ENCODE results near the gene TBL1Y. TPM values are rescaled to one million over a fixed set of nuclear protein-coding genes. Genes with fewer than 3 reads are reported as not detected.

The TBL1Y gene
- total RNA-seq, 3 donors from 2014 or later, result 3.0 TPM; not detected in 2

DNA sequence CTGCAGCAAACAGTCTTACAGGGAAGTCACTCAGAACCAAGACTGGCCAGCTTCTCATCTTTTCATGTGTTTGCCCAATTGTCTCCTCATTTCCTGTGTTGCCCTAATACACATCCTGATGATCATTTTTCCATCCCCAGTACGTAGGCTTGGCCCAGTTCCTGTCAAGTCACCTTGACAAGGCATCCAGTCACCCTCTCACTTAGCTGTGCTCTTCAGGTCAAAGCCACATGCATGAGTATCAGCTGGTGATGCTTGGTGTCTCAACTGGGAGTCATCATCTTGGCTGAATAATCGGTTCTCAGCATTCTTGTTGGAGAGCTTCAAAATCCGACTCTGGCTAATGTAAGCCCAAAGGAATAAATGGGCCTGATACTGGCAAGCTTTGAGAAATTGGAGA is 186.5 kb downstream of the TBL1Y start:
- Histone ChIP-seq H3K9me3 (no peaks in the 10 kb centered on the region), H3K4me3 (no peak overlapping the region), H3K27me3 (no peaks in the 10 kb centered on the region), H3K27ac (no peak overlapping the region), H3K36me3 (no peaks in the 10 kb centered on the region), H3K4me1 (no peaks in the 10 kb centered on the region)
- intact Hi-C loops (cut with DNase I; ENCODE audit: low total_unique reads), result no loop called here
- no peak for TF ChIP-seq POLR2AphosphoS5 (IDR thresholded peaks at IDR 0.05)
- TF ChIP-seq POLR2A (IDR thresholded peaks at IDR 0.05), result no peak
- TF ChIP-seq, protein P1, sequence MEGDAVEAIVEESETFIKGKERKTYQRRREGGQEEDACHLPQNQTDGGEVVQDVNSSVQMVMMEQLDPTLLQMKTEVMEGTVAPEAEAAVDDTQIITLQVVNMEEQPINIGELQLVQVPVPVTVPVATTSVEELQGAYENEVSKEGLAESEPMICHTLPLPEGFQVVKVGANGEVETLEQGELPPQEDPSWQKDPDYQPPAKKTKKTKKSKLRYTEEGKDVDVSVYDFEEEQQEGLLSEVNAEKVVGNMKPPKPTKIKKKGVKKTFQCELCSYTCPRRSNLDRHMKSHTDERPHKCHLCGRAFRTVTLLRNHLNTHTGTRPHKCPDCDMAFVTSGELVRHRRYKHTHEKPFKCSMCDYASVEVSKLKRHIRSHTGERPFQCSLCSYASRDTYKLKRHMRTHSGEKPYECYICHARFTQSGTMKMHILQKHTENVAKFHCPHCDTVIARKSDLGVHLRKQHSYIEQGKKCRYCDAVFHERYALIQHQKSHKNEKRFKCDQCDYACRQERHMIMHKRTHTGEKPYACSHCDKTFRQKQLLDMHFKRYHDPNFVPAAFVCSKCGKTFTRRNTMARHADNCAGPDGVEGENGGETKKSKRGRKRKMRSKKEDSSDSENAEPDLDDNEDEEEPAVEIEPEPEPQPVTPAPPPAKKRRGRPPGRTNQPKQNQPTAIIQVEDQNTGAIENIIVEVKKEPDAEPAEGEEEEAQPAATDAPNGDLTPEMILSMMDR (IDR thresholded peaks at IDR 0.05), result no peak
- no peak for DNase-seq (ENCODE audit: low spot score in 2 of 2)

DNA sequence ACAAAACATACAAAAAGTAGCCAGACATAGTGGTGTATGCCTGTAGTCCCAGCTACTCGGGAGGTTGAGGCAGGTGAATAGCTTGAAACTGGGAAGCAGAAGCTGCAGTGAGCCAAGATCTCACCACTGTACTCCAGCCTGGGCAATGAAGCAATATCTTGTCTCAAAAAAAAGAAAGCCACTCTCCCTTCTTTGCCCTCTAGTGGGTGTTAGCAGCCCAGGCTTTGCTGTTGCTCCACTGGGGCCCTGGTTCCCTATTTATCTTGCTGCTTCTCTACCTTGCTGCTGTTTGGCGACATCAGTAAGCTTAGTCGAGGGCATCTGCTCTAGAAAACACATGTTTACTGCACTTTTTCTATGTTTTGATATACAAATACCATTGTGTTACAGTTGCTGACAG is 189.2 kb downstream of the TBL1Y start:
- no peaks in the 10 kb centered on the region for H3K9me3 ChIP-seq
- no peak for DNase-seq (ENCODE audit: low spot score in 2 of 2)
- intact Hi-C loops (cut with DNase I; ENCODE audit: low total_unique reads), result no loop called here
- H3K36me3 ChIP-seq, result no peaks in the 10 kb centered on the region
- H3K27me3 ChIP-seq, result no peaks in the 10 kb centered on the region
- H3K27ac ChIP-seq, result no peak overlapping the region
- TF ChIP-seq POLR2AphosphoS5 (IDR thresholded peaks at IDR 0.05), result no peak
- TF ChIP-seq, protein P1 (IDR thresholded peaks at IDR 0.05), result no peak
- TF ChIP-seq POLR2A (IDR thresholded peaks at IDR 0.05), result no peak
- H3K4me1 ChIP-seq, result no peaks in the 10 kb centered on the region
- no peak overlapping the region for H3K4me3 ChIP-seq

DNA sequence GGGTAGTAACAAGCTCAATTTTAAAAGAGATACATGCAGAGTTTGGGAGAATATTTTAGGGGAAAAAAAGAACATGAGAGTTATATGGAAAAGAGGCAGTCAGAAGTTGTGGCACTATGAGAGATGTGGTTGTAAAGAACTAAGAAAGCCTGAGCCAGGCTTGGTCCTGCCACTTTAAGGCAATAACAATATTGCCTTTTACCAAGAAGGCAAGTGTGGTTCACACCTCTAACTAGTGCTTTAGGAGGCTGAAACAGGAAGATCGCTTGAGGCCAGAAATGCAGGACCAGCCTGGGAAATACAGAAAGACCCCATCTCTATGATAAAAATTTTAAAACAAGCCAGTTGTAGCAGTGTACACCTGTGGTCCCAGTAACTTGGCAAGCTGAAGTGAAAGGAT is 192.2 kb downstream of the TBL1Y start:
- TF ChIP-seq, protein P1 (IDR thresholded peaks at IDR 0.05), result no peak

DNA sequence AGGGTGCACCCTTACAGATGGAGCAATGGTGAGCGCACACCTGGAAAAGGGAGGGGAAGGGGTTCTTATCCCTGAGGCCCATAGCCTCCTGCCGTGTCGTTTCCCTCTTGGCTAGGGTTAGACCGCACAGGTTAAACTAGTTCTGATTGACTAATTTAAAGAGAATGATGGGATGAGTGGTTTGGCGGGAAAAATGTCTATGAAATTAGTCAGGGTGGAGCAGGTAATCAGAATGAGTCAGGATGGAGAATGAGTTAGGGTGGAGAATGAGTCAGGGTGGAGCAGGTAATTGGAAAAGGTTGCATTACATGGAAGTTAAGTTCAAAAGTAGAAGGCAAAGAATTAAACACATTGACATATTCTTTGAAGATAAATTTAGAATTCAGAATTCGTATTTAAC is 196.7 kb downstream of the TBL1Y start:
- no peak for TF ChIP-seq POLR2A (IDR thresholded peaks at IDR 0.05)
- TF ChIP-seq, protein P1 (IDR thresholded peaks at IDR 0.05), result no peak
- no peak for TF ChIP-seq POLR2AphosphoS5 (IDR thresholded peaks at IDR 0.05)
- Histone ChIP-seq H3K4me3 (no peak overlapping the region), H3K27me3 (no peaks in the 10 kb centered on the region), H3K36me3 (no peaks in the 10 kb centered on the region), H3K27ac (no peak overlapping the region), H3K9me3 (no peaks in the 10 kb centered on the region), H3K4me1 (no peaks in the 10 kb centered on the region)
- intact Hi-C loops (cut with DNase I; ENCODE audit: low total_unique reads), result no loop called here
- no peak for DNase-seq (ENCODE audit: low spot score in 2 of 2)

More for the DNA sequence above, 192.2 kb downstream of the TBL1Y start:
- Histone ChIP-seq H3K4me1 (no peaks in the 10 kb centered on the region), H3K4me3 (no peak overlapping the region), H3K9me3 (no peaks in the 10 kb centered on the region), H3K27me3 (no peaks in the 10 kb centered on the region), H3K27ac (no peak overlapping the region), H3K36me3 (no peaks in the 10 kb centered on the region)
- no peak for DNase-seq (ENCODE audit: low spot score in 2 of 2)
- intact Hi-C loops (cut with DNase I; ENCODE audit: low total_unique reads), result no loop called here

DNA sequence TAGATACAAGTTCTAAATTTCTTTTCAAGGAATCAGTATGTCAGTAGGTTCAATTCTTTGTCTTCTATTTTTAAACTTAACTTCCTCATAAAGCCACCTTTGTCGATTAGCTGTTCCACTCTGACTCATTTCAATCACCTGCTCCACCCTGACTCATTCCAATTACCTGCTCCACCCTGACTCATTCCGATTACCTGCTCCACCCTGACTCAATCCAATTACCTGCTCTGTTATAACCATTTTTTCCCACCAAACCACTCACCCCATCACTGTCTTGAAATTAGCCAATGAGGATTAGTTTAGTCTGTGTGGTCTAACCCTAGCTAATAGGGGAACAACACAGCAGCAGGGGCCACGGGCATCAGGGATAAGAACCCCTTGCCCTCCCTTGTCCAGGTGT is 199.6 kb downstream of the TBL1Y start:
- no peaks in the 10 kb centered on the region for H3K4me1 ChIP-seq
- intact Hi-C loops (cut with DNase I; ENCODE audit: low total_unique reads), result no loop called here
- TF ChIP-seq POLR2AphosphoS5 (IDR thresholded peaks at IDR 0.05) (no peak), POLR2A (IDR thresholded peaks at IDR 0.05) (no peak)
- TF ChIP-seq, protein P1 (IDR thresholded peaks at IDR 0.05), result no peak
- H3K27ac ChIP-seq, result no peak overlapping the region
- no peak overlapping the region for H3K4me3 ChIP-seq
- no peaks in the 10 kb centered on the region for H3K27me3 ChIP-seq
- no peak for DNase-seq (ENCODE audit: low spot score in 2 of 2)
- H3K36me3 ChIP-seq, result no peaks in the 10 kb centered on the region
- no peaks in the 10 kb centered on the region for H3K9me3 ChIP-seq
